T-helper 1 cell treated with Interleukin-12 subunit alpha and Interleukin-12 subunit beta and Interleukin-4 antibody, amounts not matched to agents 30 μg/mL and 1 μg/mL, for 36 hours (primary cell): Measurements from ENCODE around the gene PAXX.

ENCODE experiments used
- H3K27ac Mint-ChIP-seq: one replicate; pipeline ENCODE4 v1.8.0; 2021; ENCODE audit warnings: mild to moderate bottlenecking, mixed read lengths
- H3K27me3 Mint-ChIP-seq: one replicate; pipeline ENCODE4 v1.8.0; 2021; ENCODE audit warnings: low read depth, mixed read lengths
- H3K36me3 Mint-ChIP-seq: one replicate; pipeline ENCODE4 v1.8.0; 2021; ENCODE audit warnings: low read depth, mixed read lengths
- H3K4me1 Mint-ChIP-seq: one replicate; pipeline ENCODE4 v1.8.0; 2021; ENCODE audit warnings: low read depth, mixed read lengths
- H3K4me3 Mint-ChIP-seq: one replicate; pipeline ENCODE4 v1.8.0; 2021; ENCODE audit warnings: mild to moderate bottlenecking, moderate library complexity, mixed read lengths
- H3K9me3 Mint-ChIP-seq: one replicate; pipeline ENCODE4 v1.8.0; 2021; ENCODE audit warnings: mixed read lengths

PAXX gene

DNA sequence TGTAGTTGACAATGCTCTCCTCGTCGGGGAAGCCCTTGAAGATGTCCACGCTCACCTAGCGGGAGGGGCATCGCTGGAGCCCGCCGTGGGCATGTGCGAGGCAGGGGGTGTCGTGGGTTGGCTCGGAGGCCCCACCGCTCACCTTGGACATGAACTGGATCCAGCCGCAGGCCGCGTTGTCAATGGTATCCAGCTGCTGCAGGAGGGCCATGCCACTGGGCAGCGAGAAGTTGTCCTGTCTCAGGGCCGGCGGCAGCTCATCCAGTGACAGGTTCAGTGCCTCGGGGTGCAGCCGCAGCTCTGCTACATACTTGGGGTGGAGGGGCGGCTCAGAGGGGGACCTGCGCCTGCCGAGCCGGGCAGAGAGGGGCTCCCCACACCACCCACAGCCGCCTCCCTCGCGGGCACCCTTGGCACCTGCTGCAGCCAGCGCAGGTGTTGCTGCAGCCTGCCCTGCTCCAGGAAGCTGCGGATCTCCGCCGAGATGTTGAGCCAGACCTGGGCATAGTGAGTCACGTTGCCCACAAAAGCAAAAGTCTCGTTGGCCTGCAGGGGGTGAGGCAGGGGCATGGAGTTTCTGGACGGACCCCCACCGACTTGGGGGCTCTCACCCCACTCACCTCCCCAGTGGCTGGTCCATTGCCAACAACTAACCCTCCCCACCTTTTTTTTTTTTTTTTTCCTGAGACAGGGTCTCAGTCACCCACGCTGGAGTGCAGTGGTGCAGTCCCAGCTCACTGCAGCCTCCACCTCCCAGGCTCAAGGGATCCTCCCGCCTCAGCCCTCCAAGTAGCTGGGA is 26.7 kb downstream of the PAXX start:
- H3K27ac Mint-ChIP-seq, result no peak overlapping the region
- peaks cover 3% of the 10 kb centered on the region for H3K36me3 Mint-ChIP-seq
- H3K4me3 Mint-ChIP-seq, result no peak overlapping the region
- no peaks in the 10 kb centered on the region for H3K9me3 Mint-ChIP-seq
- H3K27me3 Mint-ChIP-seq, result no peaks in the 10 kb centered on the region
- H3K4me1 Mint-ChIP-seq, result peaks cover 3% of the 10 kb centered on the region

DNA sequence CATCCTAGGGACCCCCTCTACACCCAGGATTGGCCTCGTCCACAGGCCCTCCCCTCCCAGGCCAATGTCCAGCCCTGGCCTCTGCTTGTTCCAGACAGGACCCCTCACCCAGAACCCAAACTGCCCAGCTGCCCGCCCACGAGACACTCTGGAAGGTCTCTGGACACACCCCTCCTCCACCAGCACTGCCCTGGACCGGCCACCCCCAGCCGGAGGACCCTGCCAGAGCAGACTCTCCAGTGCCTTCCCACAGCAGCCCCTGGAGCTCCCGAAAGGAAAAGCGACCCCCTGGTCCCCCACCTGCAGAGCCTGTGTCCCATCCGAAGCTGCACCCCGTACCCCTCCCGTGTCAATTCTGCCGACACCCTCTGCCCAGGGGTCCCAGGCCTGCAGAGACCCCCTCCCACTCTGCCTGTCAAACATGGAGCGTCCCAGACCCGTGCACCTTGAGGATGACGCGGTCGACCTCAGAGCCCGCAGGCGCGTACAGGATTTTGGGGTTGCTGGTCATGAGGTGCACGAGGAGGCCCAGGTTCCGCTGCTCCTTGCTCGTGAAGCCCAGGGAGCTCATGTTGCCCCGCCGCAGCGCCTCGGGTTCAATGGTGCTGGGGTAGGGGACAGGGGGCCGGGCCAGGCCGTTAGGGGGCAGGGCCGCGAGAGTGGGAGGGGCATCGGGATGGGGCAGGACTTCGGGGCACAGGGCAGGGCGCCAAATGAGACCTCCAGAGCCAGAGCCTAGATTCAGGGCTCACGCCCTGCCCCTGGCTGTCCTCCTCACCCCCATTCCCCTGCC is 27.9 kb downstream of the PAXX start:
- Mint-ChIP-seq H3K4me3 (no peak overlapping the region), H3K9me3 (no peaks in the 10 kb centered on the region), H3K4me1 (peaks cover 3% of the 10 kb centered on the region), H3K27ac (no peak overlapping the region), H3K27me3 (no peaks in the 10 kb centered on the region), H3K36me3 (peaks cover 3% of the 10 kb centered on the region)

DNA sequence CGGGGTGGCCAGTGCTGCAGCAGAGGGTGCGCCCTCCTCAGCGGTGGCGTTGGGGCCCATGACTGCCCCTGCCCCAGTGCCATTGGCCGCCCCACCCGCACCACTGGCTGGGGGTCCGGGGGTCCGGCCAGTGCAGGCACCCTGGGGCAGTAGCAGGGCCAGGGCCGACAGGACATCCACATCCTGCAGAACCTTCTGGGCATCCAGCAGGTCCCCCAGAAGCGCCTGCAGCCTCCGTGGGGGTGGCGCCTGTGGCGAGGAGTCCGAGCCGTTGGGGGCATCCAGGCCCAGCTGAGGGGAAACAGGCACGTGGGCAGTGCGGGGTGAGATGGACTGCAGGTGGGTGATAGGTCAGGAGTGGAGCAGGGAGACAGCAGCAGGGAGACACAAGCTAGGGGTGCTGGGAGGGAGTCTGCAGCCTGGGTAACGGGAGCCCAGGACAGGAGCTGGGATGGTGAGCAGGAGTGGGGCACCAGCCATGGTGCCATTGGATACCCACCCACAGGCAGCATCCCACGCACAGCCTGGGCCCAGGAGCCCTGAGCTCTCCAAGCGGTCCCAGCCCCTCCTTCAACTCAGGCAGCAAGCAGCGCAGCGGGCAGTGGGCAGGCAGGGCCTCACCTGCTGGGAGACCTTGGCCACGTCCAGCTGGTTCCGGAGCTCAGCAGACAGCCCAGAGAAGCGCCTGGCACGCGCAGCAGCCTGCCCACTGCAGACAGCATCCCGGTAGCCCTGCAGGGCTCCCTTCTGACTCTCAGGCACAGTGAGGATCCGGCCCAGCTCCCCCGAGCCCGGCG is 28.7 kb downstream of the PAXX start:
- Mint-ChIP-seq H3K36me3 (peaks cover 3% of the 10 kb centered on the region), H3K9me3 (no peaks in the 10 kb centered on the region), H3K4me1 (peaks cover 3% of the 10 kb centered on the region), H3K27me3 (no peaks in the 10 kb centered on the region), H3K4me3 (no peak overlapping the region), H3K27ac (no peak overlapping the region)

DNA sequence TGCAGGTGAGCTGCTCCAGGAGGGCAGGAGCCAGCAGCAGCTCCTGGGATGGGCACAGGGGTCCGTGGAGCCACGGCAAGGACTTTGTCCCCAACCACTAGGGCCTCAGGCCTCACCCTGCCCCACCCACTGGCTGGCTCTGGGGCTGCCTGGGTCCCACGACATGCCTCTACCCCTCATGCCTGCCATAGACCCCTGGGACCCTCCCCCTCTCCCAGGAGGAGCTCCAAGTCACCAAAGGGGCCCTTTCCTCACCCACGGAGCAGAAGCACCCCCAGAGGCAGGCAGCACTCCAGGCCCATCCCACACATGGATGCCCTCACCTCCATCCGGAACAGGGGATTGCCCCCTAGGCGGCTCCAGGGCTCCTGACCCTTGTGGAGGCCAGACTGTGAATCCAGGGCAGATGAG is 29.4 kb downstream of the PAXX start:
- peaks cover 3% of the 10 kb centered on the region for H3K4me1 Mint-ChIP-seq
- no peaks in the 10 kb centered on the region for H3K9me3 Mint-ChIP-seq
- H3K36me3 Mint-ChIP-seq, result peaks cover 3% of the 10 kb centered on the region
- no peaks in the 10 kb centered on the region for H3K27me3 Mint-ChIP-seq
- no peak overlapping the region for H3K27ac Mint-ChIP-seq
- no peak overlapping the region for H3K4me3 Mint-ChIP-seq

DNA sequence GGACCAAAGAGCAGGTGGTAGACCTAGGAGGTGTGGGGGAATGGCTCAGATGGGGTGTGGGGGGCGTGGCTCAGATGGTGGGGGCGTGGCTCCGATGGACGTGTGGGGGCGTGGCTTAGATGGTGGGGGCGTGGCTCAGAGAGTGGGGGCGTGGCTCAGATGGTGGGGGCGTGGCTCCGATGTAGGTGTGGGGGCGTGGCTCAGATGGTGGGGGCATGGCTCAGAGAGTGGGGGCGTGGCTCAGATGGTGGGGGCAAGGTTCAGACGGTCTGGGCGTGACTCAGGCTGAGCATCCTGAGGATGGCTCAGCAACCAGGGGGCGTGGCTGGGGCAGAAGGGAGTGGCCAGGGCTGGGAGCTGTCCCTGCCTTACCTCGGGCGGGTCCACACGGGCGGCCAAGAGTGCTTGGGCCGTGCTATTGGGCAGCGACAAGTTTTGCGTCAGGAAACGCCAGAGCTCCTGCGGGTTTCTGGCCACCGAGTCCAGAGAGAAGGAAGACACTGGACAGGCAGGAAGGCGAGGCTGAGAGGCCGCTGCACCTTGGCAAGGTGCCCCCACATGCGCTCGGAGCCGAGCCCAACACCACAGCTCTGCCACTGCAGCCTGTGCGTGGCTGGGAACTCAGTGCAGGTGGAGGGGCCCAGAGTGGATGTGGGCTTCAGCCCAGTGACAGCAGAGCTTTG is 29.9 kb downstream of the PAXX start:
- Mint-ChIP-seq H3K9me3 (no peaks in the 10 kb centered on the region), H3K4me3 (no peak overlapping the region), H3K36me3 (no peaks in the 10 kb centered on the region), H3K27ac (no peak overlapping the region), H3K27me3 (peaks cover 1% of the 10 kb centered on the region), H3K4me1 (peaks cover 3% of the 10 kb centered on the region)

DNA sequence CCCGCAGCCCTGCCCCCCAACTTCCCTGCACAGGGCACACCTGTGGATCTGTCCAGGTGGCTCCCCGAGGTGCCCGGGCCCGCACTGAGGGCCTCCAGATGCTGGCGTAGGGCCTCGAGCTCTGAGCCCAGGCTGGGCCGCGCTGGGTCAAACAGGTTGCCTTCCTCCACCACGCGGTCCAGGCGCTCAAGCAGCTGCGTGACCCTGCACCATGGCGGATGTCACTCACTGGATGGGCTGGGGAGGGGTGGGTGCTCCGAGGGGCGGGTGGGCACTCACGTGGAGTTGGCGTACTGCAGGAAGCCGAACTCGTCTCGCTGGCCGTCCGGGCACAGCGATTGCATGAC is 30.4 kb downstream of the PAXX start:
- Mint-ChIP-seq H3K27ac (no peak overlapping the region), H3K4me1 (peaks cover 5% of the 10 kb centered on the region), H3K27me3 (peaks cover 4% of the 10 kb centered on the region), H3K4me3 (no peak overlapping the region), H3K36me3 (no peaks in the 10 kb centered on the region), H3K9me3 (no peaks in the 10 kb centered on the region)

DNA sequence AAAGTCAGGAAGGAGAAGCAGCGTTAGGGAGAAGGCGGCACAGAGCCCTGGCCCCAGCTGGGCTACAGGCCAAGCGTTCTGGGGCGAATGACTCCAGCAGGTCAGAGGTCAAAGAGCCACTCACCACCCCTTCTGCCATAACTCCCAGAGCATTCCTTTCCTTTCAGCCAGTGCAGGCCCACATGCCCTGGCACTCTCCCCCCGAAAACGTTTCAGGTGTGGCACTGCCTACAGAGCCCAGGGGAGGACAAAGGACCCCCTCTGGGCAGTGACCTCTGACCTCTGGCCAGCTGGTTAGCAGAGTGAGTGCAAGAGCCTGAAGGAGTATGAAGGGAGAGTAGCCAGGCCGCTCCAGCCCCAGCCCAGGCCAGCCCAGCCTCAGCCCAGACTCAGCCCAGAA is 30.9 kb downstream of the PAXX start:
- Mint-ChIP-seq H3K9me3 (no peaks in the 10 kb centered on the region), H3K27me3 (peaks cover 4% of the 10 kb centered on the region), H3K4me1 (peaks cover 5% of the 10 kb centered on the region), H3K36me3 (no peaks in the 10 kb centered on the region), H3K27ac (no peak overlapping the region), H3K4me3 (no peak overlapping the region)

DNA sequence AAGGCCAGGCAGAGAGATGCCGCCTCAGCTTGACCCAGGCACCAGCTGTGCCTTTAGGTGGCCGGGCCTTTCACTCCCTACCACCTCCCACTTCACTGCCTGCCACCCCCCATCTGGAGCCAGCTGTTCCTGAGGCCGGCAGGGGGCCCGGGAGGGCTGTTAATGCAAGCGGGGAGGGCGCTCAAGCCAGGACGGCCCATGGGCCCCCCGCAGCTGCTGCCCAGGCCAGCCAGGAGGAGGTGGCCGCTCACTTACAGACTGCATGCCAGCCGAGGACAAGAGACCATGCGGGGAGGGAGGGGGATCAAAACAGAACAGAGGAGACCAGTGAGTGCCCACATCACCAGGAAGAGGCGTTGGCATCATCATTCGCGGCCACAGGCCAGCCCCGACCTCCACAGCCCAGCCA is 31.4 kb downstream of the PAXX start:
- no peak overlapping the region for H3K4me3 Mint-ChIP-seq
- no peaks in the 10 kb centered on the region for H3K9me3 Mint-ChIP-seq
- peaks cover 4% of the 10 kb centered on the region for H3K27me3 Mint-ChIP-seq
- H3K36me3 Mint-ChIP-seq, result no peaks in the 10 kb centered on the region
- peaks cover 5% of the 10 kb centered on the region for H3K4me1 Mint-ChIP-seq
- H3K27ac Mint-ChIP-seq, result no peak overlapping the region

DNA sequence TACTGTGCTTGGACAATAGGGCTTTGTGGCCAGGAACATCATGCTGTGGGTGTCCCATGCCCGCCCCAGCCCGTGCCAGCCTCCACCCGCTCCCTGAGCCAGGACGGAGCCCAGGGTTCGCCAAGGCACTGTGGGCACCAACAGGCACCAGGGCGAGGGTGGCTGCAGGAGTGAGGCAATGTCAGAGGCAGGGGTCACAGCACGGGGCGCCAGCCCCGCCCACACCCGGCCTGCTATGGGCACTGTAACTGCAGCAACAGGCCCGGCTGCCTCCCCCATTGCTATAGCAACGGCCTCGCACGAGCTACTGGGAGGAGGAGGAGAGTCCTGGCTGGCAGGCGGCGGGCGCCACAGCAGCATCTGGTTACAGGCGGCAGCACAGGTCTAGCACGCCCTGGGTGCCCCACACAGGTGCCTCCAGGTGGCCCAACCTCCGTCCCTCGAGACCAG is 33.3 kb downstream of the PAXX start:
- peaks cover 11% of the 10 kb centered on the region for H3K4me1 Mint-ChIP-seq
- peaks cover 4% of the 10 kb centered on the region for H3K27me3 Mint-ChIP-seq
- no peaks in the 10 kb centered on the region for H3K9me3 Mint-ChIP-seq
- no peak overlapping the region for H3K27ac Mint-ChIP-seq
- H3K36me3 Mint-ChIP-seq, result no peaks in the 10 kb centered on the region
- no peak overlapping the region for H3K4me3 Mint-ChIP-seq

DNA sequence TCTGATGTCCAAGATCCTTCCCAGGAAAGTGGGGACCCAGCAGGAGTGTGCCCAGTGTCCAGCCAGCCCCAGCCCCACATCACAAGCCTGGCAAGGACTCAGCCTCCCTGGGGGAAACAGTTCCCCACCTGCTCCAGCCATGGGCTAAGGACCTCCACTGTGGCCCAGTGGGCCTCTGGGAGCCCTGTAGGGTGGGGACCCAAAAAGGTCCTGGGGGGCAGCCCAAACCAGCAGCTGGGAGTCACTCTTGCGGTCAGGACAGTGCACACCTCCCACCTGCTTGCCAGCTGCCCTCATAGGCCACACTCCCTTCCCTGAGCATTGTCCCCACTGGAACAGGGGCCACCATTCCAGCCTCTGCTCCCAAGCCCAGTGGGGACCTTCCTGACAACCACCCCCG is 34.2 kb downstream of the PAXX start:
- H3K36me3 Mint-ChIP-seq, result no peaks in the 10 kb centered on the region
- H3K4me1 Mint-ChIP-seq, result peaks cover 15% of the 10 kb centered on the region

DNA sequence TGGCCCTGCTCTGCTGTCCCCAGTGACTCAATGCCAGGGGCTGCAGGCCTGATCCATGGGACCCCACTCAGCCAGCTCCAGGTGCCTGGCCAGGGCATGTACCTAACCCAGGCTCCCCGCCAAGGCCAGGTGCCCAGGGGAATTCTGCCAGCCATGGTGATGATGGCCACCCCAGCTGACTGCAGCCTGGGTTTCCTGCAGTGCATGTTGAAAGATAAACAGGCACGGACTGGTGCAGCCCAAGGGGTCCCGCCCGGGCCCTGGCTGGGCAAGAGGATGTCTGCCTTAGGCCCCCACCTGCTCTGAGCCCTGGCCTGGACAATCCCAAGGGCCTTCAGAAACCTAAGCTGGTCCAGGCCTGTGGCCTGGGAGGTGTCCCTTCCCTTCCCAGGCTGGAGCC is 34.6 kb downstream of the PAXX start:
- Mint-ChIP-seq H3K27ac (no peak overlapping the region), H3K4me1 (peaks cover 16% of the 10 kb centered on the region), H3K9me3 (no peaks in the 10 kb centered on the region), H3K36me3 (no peaks in the 10 kb centered on the region), H3K27me3 (peaks cover 4% of the 10 kb centered on the region), H3K4me3 (peak overlapping the region; percentile 82)

More for the DNA sequence above, 34.2 kb downstream of the PAXX start:
- Mint-ChIP-seq H3K4me3 (no peak overlapping the region), H3K27ac (no peak overlapping the region), H3K27me3 (peaks cover 4% of the 10 kb centered on the region), H3K9me3 (no peaks in the 10 kb centered on the region)

DNA sequence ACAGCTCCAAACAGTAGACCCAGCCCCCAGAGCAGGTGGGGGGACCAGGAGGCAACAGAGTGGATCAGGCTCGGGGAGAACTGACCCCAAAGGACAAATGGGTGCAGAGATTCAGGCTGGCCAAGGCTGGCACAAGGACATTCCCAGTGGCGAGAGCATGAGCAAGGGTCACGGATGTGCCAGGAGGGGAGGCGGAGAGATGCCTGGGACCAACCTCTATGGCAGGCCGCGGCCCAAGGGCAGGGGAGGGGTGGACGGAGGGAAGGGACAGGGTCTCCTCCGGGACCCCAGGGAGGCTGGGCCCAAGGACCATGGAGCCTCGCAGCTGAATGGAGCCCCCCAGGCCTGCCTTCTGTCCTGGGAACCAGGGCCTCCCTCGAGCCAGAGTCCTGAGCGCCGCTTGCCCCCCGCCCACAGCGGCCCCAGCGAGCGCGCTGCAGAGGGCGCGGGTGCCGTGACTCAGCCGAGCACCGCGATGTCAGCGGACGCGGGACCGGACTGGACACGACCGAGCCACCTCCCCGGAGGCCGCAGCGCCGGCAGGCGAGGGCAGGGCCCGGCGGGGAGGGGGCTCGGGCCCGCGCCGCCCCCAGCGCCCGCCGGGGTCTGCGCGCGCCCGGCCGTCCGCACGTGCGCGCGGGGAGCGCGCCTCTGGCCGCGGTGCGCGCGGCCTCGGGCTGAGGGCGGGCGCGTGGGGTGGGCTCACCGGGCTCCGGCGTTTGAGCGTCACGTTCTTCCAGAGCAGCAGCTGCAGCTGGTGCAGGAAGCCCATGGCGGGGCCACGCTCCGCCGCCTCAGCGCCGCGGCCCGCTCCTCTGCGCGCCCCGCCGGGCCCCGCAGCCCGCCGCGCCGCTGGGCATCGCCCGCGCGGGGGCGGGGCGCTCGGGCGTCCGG is 35.4 kb downstream of the PAXX start, which contains the start of gene ABCA2:
ABCA2 (minus strand) TSS at position 869 of the 894 bp plus-strand sequence; CDS start at position 772, 97 bp downstream.
- Mint-ChIP-seq H3K27me3 (peaks cover 4% of the 10 kb centered on the region), H3K27ac (peak within 1 kb of the TSS; percentile 73), H3K9me3 (no peaks in the 10 kb centered on the region), H3K4me1 (peaks cover 19% of the 10 kb centered on the region), H3K4me3 (peak within 1 kb of the TSS; percentile 82), H3K36me3 (no peaks in the 10 kb centered on the region)

DNA sequence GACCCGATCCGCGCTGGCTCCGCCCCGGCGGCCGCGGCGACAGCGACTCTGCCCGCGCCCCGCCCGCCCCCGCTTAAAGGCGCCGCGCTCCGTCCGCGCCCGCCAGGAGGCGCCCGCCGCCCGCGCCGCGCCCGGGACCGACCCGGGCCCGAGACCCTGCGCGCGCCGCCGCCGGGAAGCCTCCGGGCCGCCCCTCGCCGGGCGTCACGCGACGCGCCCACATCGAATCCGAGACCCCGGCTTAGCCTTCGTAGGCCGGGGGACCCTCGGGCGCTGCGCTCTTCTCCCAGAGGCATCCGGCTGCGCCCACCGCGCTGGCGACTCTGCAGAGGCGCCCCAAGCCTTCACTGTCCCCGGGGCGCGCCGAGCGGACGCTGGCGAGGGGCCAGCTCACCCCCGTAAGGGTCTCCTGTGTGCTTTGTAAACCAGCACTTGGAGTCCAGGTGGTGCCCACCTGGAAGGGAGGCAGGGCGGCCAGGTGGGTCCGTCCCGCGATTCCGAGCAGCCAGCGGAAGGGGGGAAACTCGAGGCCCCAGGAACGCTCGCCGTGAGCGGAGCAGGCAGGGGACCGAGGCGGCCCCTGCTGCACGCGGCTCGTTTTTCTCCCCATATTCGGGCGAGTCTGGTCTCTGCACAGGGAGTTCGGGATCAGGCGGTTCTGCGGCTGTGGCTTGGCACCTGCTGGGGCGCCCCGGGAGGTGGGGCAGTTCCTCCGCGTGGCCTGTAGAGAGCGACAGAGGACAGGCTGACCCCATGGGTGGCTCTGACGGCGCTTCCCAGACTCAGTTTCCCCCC is 36.2 kb downstream of the PAXX start:
- Mint-ChIP-seq H3K4me3 (peak overlapping the region; percentile 74), H3K4me1 (peaks cover 23% of the 10 kb centered on the region), H3K36me3 (no peaks in the 10 kb centered on the region), H3K27me3 (peaks cover 4% of the 10 kb centered on the region), H3K9me3 (no peaks in the 10 kb centered on the region), H3K27ac (peak overlapping the region; percentile 73)
